ENCODE results near the gene AP2M1.

DNA sequence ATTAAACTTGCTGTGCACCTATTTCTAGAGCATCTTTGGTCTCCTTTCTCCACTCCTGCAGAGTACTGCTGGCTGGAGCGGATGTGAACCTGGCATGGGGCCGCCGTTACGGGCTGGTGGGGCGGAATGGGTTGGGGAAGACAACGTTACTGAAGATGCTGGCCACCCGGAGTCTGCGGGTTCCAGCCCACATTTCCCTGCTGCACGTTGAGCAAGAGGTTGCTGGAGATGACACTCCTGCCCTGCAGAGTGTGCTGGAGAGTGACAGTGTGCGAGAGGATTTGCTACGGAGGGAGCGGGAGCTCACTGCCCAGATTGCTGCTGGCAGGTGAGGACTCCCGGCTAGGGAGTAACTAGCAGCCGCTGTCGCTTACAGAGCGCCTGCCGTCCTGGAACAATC lies 13.4 kb downstream of the AP2M1 start:
- TF ChIP-seq, protein P1, sequence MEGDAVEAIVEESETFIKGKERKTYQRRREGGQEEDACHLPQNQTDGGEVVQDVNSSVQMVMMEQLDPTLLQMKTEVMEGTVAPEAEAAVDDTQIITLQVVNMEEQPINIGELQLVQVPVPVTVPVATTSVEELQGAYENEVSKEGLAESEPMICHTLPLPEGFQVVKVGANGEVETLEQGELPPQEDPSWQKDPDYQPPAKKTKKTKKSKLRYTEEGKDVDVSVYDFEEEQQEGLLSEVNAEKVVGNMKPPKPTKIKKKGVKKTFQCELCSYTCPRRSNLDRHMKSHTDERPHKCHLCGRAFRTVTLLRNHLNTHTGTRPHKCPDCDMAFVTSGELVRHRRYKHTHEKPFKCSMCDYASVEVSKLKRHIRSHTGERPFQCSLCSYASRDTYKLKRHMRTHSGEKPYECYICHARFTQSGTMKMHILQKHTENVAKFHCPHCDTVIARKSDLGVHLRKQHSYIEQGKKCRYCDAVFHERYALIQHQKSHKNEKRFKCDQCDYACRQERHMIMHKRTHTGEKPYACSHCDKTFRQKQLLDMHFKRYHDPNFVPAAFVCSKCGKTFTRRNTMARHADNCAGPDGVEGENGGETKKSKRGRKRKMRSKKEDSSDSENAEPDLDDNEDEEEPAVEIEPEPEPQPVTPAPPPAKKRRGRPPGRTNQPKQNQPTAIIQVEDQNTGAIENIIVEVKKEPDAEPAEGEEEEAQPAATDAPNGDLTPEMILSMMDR (optimal IDR thresholded peaks at IDR 0.05 in 1 of 3, IDR thresholded peaks at IDR 0.05 in 1 of 3, conservative IDR thresholded peaks at IDR 0.05 in 1 of 3; ENCODE audit: extremely low read depth in 1 of 3, insufficient read depth in 2 of 3, low read length in 3 of 3) = no peak
- TF ChIP-seq EZH2 (IDR thresholded peaks at IDR 0.05; ENCODE audit: low read length) = no peak
